C4-2B (cell line): ENCODE data around the gene GRK5.

ENCODE experiments used
- ZFX ChIP-seq: fragments of 450-650 bp; IDR thresholded peaks from 2 replicates; pipeline ENCODE4 v1.6.1; 2017
- TF ChIP-seq, protein P1 (sequence below): fragments of 450-650 bp; conservative IDR thresholded peaks from 2 replicates; pipeline ENCODE4 v1.5.1; 2017; ENCODE audit warnings: mild to moderate bottlenecking

DNA sequence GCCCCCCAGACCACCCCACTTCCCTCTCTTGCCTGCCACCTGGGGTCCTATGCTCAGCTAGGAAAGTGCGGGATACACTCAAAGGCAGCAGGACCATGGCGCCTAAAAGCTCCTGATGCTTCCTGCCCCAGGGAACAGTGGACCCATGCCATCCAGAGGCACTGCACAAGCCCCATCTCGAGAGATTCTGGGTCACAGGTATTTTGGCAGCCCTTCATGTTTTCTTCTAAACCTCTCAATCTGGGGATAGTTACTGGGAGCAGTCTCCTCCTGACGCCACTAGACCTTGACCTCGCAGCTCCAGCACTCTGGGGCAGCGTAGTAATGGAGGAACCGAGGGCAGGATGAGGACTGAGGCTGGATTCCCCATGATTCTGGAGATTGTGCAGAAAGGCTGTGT is 107.1 kb downstream of the GRK5 start:
- TF ChIP-seq, protein P1, sequence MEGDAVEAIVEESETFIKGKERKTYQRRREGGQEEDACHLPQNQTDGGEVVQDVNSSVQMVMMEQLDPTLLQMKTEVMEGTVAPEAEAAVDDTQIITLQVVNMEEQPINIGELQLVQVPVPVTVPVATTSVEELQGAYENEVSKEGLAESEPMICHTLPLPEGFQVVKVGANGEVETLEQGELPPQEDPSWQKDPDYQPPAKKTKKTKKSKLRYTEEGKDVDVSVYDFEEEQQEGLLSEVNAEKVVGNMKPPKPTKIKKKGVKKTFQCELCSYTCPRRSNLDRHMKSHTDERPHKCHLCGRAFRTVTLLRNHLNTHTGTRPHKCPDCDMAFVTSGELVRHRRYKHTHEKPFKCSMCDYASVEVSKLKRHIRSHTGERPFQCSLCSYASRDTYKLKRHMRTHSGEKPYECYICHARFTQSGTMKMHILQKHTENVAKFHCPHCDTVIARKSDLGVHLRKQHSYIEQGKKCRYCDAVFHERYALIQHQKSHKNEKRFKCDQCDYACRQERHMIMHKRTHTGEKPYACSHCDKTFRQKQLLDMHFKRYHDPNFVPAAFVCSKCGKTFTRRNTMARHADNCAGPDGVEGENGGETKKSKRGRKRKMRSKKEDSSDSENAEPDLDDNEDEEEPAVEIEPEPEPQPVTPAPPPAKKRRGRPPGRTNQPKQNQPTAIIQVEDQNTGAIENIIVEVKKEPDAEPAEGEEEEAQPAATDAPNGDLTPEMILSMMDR = no peak
- TF ChIP-seq ZFX = no peak
